HG03558 (cell line): ENCODE data around the gene ZNF562.
A peak's percentile ranks its signal among the peaks of the same experiment; 100 is the strongest.

Source experiments
- ATAC-seq: cut with Tn5 transposase; IDR thresholded peaks from one replicate; pipeline ENCODE4 v1.9.1; 2021; ENCODE audit warnings: moderate number of reproducible peaks; ENCODE audit not compliant: unreplicated experiment; ENCODE audit errors: extremely low read depth

Gene ZNF562

GRCh38 chr19:9650345-9650744, 24.6 kb downstream of the ZNF562 start:
- ATAC-seq, result no peak

GRCh38 chr19:9645472-9645871, 29.4 kb downstream of the ZNF562 start:
- no peak for ATAC-seq

GRCh38 chr19:9644472-9644871, 30.4 kb downstream of the ZNF562 start:
- no peak for ATAC-seq

DNA sequence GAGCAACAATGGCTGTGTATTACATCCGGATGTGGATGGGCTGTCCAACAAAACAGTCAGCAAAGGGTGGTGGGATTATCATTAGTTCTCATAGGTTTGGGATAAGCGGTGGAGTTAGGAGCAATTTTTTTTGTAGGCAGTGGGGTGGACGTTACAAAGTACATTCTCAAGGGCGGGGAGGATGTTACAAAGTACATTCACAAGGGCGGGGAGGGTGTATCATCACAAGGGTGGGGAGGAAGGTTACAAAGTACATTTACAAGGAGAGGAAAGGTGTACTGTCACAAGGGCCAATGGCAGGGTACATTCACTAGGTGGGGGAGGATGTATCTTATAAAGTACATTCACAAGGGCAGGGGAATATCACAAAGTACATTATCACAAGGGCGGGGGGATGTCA, 33.1 kb downstream of the ZNF562 start:
- no peak for ATAC-seq

DNA sequence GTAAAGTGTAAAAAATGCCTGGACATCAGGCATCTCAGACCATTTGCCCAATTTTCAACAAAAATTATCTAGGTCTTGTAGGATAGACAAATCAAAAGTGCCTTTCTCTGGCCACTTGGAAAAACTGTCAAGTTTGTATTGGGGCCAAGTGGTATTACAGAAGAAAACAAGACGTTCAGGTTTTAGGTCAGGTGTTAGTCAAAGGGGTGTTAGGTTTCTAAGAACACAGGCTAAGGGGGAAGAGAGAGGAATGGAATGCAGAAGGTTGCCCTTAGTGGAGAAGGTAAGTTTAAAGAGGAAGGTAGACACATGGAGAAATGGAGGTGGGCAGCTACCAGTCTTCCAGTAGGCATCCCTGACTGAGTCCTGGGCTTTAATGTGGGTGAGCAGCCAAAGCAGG, 33.9 kb downstream of the ZNF562 start:
- ATAC-seq, result no peak

- no peak for ATAC-seq
Observed at GRCh38 chr19:9636018-9636417, 38.9 kb downstream of the ZNF562 start.

DNA sequence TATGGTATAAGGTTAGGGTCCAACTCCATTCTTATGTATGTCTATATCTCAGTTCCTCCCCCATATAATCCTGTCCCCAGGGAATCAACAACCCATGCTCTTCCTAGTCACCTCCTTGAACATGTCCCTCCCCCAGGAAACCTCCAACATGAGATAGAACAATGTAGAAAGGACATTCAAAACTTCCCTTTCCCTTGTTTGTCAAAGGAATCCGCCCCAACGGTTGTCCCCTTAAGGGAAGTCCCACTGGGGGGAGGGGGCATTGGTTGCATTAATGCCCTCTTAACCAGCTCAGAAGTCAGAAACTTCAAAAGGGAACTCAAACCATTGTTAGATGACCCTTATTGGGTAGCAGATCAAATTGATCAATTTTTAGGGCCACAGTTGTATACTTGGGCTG, 47.0 kb downstream of the ZNF562 start:
- no peak for ATAC-seq

DNA sequence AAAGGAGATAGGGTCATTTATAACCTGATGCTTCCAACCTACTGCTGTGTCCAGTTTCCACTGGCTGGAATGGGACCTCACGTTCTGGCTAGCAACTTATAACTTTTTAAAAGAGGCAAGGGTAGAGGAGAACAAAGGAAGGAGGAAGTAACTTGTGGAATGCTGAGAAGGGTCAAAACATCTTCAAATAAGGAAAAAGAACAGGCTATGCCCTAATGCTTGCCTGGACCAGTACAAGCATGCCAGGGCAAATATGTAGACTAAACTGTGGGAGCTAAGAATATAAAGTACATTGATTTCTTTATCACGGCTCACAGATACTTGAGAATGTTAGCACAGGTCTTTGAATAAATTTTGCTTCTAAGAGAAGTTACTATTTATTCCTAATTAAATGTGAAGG, 52.4 kb downstream of the ZNF562 start:
- ATAC-seq, result no peak

DNA sequence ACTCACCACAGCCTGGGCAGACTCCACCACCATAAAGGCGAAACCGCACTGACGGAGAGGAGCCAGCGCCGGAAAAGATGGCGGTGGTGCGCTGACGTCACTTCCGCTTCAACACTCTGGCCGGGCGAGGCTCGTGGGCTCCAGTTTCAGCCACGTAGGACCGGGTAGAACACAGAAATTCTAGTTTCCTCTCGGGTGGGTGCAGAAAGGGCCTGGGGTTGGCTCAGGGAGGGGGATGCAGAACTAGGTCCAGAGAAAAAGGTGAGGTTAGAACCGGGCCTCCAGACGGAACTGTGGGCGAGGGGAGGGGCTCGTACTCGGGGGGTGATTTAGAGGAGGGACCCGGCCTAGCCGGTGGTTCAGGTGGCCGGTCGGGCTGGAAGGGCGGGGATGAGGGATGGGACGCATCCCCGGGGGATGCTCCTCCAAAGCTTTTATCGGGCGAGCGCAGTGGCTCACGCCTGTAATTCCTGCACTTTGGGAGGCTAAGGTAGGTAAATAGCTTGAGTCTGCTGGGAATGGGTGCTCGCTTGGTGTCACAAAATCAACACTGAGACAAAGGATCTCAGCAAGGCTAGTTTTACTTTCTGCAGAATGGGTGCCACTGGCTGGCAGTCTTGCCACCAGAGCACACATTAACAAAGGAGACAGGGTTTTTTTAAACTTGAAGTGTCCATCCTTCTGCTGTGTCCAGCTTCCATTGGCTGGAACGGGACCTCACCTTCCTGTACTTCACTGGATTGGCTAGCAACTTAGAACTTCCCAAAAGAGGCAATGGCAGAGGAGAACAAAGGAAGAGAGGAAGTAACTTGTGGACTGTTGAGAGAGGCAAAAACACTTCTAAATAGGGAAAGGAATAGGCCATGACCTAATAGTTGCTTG, 53.5 kb downstream of the ZNF562 start, which contains the start of gene ZNF561:
ZNF561 (minus strand) TSS at position 77 of the 882 bp plus-strand sequence. CDS start 1,776 bp downstream, outside the sequence.
- ATAC-seq, result peak; percentile 42

- ATAC-seq, result no peak
Observed at GRCh38 chr19:9620842-9621155, 54.1 kb downstream of the ZNF562 start.

GRCh38 chr19:9615844-9616243, 59.1 kb downstream of the ZNF562 start:
- ATAC-seq, result no peak

GRCh38 chr19:9610484-9611113, 64.3 kb downstream of the ZNF562 start:
- no peak for ATAC-seq

GRCh38 chr19:9608912-9609311, 66.0 kb downstream of the ZNF562 start:
- ATAC-seq, result no peak

- ATAC-seq, result no peak
Observed at GRCh38 chr19:9597027-9597426, 77.9 kb downstream of the ZNF562 start.
